OCI-LY7 (cell line): Measurements from ENCODE around the gene MYO1B. TPM values are rescaled to one million over a fixed set of nuclear protein-coding genes. Genes with fewer than 3 reads are reported as not detected.

ENCODE experiments used
- BruUV-seq: library from RNA; stranded (reverse); fragments of 400-500 nt; replicated peaks from 2 replicates; lab custom pipeline; 2021; lab: Mats Ljungman, UMichigan
- CTCF ChIA-PET: fragments of 300-600 bp; sonication (Branson Sonifier 250); formaldehyde crosslinking; loops from one replicate; lab custom pipeline; 2022; ENCODE audit warnings: antibody characterized with exemption; ENCODE audit not compliant: unreplicated experiment; lab: Charles Lee
- POLR2A ChIA-PET: fragments of 300-600 bp; sonication (Branson Sonifier 250); formaldehyde crosslinking; loops from one replicate; lab custom pipeline; 2022; ENCODE audit warnings: antibody characterized with exemption; lab: Charles Lee
- DNase-seq: peaks from one replicate; pipeline ENCODE4 v3.0.0-alpha.2; 2015; ENCODE audit warnings: low spot score
- H2AFZ ChIP-seq: fragments of 200-600 bp; sonication (generic), shearing (Covaris generic); 2 replicates; pipeline ENCODE4 v1.6.1; 2014; ENCODE audit warnings: mild to moderate bottlenecking, antibody characterized with exemption, low read length, moderate library complexity
- H3K27ac ChIP-seq: fragments of 200-600 bp; sonication (generic); 2 replicates; pipeline ENCODE4 v1.5.1; 2014; ENCODE audit warnings: mixed run types, low read depth, mild to moderate bottlenecking, moderate library complexity, low read length, inconsistent platforms; ENCODE audit not compliant: poor library complexity, severe bottlenecking
- H3K36me3 ChIP-seq: fragments of 200-600 bp; sonication (generic); 2 replicates; pipeline ENCODE4 v1.6.1; 2014; ENCODE audit warnings: mild to moderate bottlenecking, antibody characterized with exemption, low read length, moderate library complexity, mixed read lengths; ENCODE audit not compliant: insufficient read depth
- H3K4me1 ChIP-seq: fragments of 200-600 bp; sonication (generic); 2 replicates; pipeline ENCODE4 v1.5.1; 2014; ENCODE audit warnings: mild to moderate bottlenecking, low read length; ENCODE audit not compliant: insufficient read depth, poor library complexity, severe bottlenecking
- H3K4me2 ChIP-seq: fragments of 200-600 bp; sonication (generic); 2 replicates; pipeline ENCODE4 v1.6.1; 2014; ENCODE audit warnings: mild to moderate bottlenecking, low read length
- H3K4me3 ChIP-seq: fragments of 200-600 bp; sonication (generic); 2 replicates; pipeline ENCODE4 v1.5.1; 2014; ENCODE audit warnings: mild to moderate bottlenecking, low read depth, low read length; ENCODE audit not compliant: poor library complexity, severe bottlenecking
- H3K79me2 ChIP-seq: fragments of 200-600 bp; sonication (generic); 2 replicates; pipeline ENCODE4 v1.6.1; 2016; ENCODE audit warnings: low read depth, mild to moderate bottlenecking, low read length, moderate library complexity, mixed read lengths; ENCODE audit not compliant: insufficient read depth
- H3K9me2 ChIP-seq: fragments of 200-600 bp; sonication (generic); 2 replicates; pipeline ENCODE4 v1.6.1; 2016; ENCODE audit warnings: mild to moderate bottlenecking, low read length, mixed read lengths; ENCODE audit not compliant: insufficient read depth
- H3K9me3 ChIP-seq: fragments of 200-600 bp; sonication (generic); 2 replicates; pipeline ENCODE4 v1.6.1; 2014; ENCODE audit warnings: mild to moderate bottlenecking, mixed run types, low read length, mixed read lengths
- H4K20me1 ChIP-seq: fragments of 200-600 bp; sonication (generic); 2 replicates; pipeline ENCODE4 v1.6.1; 2014; ENCODE audit warnings: mild to moderate bottlenecking, antibody characterized with exemption, low read length, moderate library complexity, mixed read lengths; ENCODE audit not compliant: insufficient read depth
- CTCF ChIP-seq: fragments of 200-600 bp; sonication (generic); conservative IDR thresholded peaks from 2 replicates; pipeline ENCODE4 v1.5.1; 2014; ENCODE audit warnings: mild to moderate bottlenecking, antibody characterized with exemption, low read length, moderate library complexity, mixed read lengths
- EZH2phosphoT487 ChIP-seq: fragments of 200-600 bp; sonication (generic); IDR thresholded peaks from 2 replicates; pipeline ENCODE4 v1.6.1; 2018; ENCODE audit warnings: low read depth, borderline replicate concordance, mild to moderate bottlenecking, mixed run types, antibody characterized with exemption, low read length, moderate library complexity, mixed read lengths
- intact Hi-C: fragments of 100-400 bp; cut with micrococcal nuclease; formaldehyde crosslinking; loops from one replicate; pipeline ENCODE4 v1.10.0; 2022; ENCODE audit not compliant: unreplicated experiment
- total RNA-seq, 2 experiments: library from RNA; depleted of rRNA in 1 of 2; stranded (reverse); fragments of >200 nt in 1 of 2; shearing (Covaris generic) in 1 of 2; gene quantifications; 2 replicates each; pipeline ENCODE4 v1.2.3, GENCODE V29; 2014 to 2022

The MYO1B gene
- total RNA-seq, 2 experiments from 2014 or later = not detected

- no peak overlapping the region for H3K4me3 ChIP-seq
- H3K79me2 ChIP-seq = no peaks in the 10 kb centered on the region
- H2AFZ ChIP-seq = no peak overlapping the region
- no peaks in the 10 kb centered on the region for H3K36me3 ChIP-seq
- POLR2A ChIA-PET = interaction anchor here (1.0 kb wide), 1 partner anchor 16 kb away, joined by 3 read pairs; no protein-coding TSS in a partner anchor
- H3K27ac ChIP-seq = no peak overlapping the region
- no TSS peak for BruUV-seq
- H4K20me1 ChIP-seq = no peaks in the 10 kb centered on the region
- no peaks in the 10 kb centered on the region for H3K9me3 ChIP-seq
- no peak overlapping the region for H3K4me2 ChIP-seq
- no peaks in the 10 kb centered on the region for H3K9me2 ChIP-seq
- no peak for DNase-seq
- intact Hi-C loops = no loop called here
- no peak for TF ChIP-seq CTCF
- CTCF ChIA-PET = no interaction called here
- no peaks in the 10 kb centered on the region for H3K4me1 ChIP-seq
These were observed 119.9 kb downstream of the MYO1B start for GRCh38 chr2:191365089-191365488.

DNA sequence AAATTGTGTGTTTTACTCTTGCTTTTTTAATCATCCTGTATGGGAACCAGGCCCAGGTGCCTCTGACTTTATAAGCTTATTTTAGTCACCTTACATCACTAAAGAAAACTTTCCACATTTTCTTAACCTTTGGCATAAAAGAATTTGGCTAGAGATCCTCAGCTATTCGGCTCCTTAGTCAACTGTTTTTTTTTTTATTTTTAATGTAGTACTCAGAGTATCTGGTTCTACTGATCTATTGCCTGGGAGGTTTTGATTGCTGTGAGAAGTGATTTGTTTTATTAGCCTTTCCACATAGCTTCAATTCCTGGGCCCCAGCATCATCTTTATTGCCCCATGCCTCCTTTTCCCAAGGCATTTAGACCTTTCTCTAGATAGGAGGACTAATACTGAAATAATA, 121.0 kb downstream of the MYO1B start:
- CTCF ChIA-PET = no interaction called here
- DNase-seq = no peak
- H3K9me3 ChIP-seq = no peaks in the 10 kb centered on the region
- H4K20me1 ChIP-seq = no peaks in the 10 kb centered on the region
- no peaks in the 10 kb centered on the region for H3K4me1 ChIP-seq
- H3K36me3 ChIP-seq = no peaks in the 10 kb centered on the region
- no peak overlapping the region for H3K27ac ChIP-seq
- no peaks in the 10 kb centered on the region for H3K9me2 ChIP-seq
- TF ChIP-seq CTCF (no peak), EZH2phosphoT487 (no peak)
- H3K79me2 ChIP-seq = no peaks in the 10 kb centered on the region
- POLR2A ChIA-PET = interaction anchor here (0.8 kb wide), 1 partner anchor 9 kb away, joined by 3 read pairs; no protein-coding TSS in a partner anchor
- no TSS peak for BruUV-seq
- intact Hi-C loops = no loop called here
- H2AFZ ChIP-seq = no peak overlapping the region
- H3K4me2 ChIP-seq = no peak overlapping the region
- H3K4me3 ChIP-seq = no peak overlapping the region

GRCh38 chr2:191369034-191369433, 123.8 kb downstream of the MYO1B start:
- Histone ChIP-seq H2AFZ (no peak overlapping the region), H3K27ac (no peak overlapping the region), H3K79me2 (no peaks in the 10 kb centered on the region), H3K4me3 (no peak overlapping the region), H3K9me2 (no peaks in the 10 kb centered on the region), H3K4me2 (no peak overlapping the region), H3K9me3 (no peaks in the 10 kb centered on the region), H3K36me3 (no peaks in the 10 kb centered on the region), H4K20me1 (no peaks in the 10 kb centered on the region), H3K4me1 (no peaks in the 10 kb centered on the region)
- no peak for DNase-seq
- ChIA-PET CTCF (no interaction called here), POLR2A (interaction anchor here (0.7 to 0.8 kb wide), 2 partner anchors 23 to 429 kb away, joined by 3 read pairs; no protein-coding TSS in a partner anchor)
- TF ChIP-seq EZH2phosphoT487 = no peak
- peak; percentile 62 for TF ChIP-seq CTCF
- intact Hi-C loops = no loop called here
- BruUV-seq = no TSS peak
